HG02571 (cell line): Measurements from ENCODE around the gene FBRS.
A peak's percentile ranks its signal among the peaks of the same experiment; 100 is the strongest.

ENCODE experiments used
- ATAC-seq: cut with Tn5 transposase; IDR thresholded peaks from one replicate; pipeline ENCODE4 v1.9.1; 2021; ENCODE audit warnings: mild to moderate bottlenecking, moderate library complexity; ENCODE audit not compliant: unreplicated experiment

The FBRS gene

DNA sequence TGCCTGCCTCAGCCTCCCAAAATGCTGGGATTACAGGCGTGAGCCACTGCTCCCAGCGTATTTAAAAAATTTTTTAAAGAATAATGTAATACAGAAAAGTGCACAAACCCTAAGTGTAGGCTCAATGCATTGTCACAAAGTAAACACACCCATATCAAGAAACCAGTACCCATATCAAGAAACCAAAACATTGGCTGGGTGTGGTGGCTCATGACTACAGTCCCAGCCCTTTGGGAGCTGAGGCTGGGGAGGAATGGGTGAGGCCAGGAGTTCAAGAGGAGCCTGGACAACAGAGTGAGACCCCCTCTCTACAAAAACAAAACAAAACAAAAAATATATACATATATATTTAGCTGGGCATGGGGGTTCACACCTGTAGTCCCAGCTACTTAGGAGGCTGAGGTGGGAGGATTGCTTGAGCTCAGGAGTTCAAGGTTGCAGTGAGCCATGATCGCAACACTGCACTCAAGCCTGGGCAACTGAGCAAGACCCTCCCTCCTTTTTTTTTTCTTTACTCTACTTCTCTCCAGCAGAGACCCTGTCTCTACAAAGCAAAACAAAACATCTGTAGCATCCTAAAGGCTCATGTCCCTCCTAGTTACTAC, 16.8 kb upstream of the FBRS start:
- ATAC-seq: no peak

DNA sequence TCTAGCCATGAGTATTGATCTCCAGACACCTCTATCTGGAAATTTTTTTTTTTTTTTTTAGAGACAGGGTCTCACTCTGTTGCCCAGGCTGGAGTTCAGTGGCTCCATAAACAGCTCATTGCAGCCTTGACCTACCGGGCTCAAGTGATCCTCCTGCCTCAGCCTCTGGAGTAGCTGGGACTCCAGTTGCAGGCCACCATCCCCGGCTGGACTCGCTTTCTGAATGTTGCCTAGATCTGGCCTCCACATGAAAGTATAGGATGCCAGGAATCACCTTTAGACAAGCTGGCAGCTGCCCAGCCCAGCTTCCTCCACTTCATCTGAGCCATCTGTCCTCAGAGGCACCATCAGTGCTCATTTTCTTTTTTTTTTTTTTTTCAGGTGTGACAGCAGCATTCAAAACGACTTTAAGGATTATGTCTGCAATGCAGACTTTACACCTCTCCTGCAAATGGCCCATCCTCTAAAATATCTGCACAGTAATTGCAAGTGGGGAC, 13.8 kb upstream of the FBRS start:
- ATAC-seq: no peak

- ATAC-seq: no peak
Measured at GRCh38 chr16:30645727-30646126, 12.5 kb upstream of the FBRS start.

- no peak for ATAC-seq
Measured at GRCh38 chr16:30647274-30647571, 11.0 kb upstream of the FBRS start.

DNA sequence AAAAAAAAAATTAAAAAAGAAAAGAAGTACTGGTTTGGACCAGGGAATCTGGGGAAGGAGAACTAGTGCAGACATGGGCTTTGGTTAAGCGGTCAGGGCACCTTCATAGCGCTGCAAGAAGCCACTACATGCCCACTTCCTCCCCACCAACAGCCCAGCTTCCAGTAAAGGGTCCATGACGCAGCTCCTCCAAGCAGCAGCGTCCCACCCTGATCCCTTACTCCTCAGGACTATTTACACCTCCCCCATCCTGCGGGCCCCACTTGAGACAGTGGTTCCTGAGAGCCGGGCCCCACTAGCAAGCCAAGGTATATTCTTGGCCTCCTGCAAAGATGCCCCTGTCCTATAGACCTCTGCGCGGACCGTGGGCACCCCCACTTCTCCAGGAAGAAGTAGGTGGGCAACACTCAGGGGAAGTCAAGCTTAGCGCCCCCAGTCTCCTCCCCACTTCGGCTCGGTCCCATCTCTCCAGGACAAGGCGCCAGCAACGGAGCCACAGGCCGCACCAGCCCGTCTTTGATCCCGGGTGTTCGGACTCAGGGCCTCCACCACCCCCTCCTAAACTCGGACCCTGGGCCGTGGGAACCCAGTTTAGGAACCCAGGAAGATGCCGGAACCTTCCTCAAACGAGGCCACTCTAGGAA, 8.4 kb upstream of the FBRS start:
- no peak for ATAC-seq

DNA sequence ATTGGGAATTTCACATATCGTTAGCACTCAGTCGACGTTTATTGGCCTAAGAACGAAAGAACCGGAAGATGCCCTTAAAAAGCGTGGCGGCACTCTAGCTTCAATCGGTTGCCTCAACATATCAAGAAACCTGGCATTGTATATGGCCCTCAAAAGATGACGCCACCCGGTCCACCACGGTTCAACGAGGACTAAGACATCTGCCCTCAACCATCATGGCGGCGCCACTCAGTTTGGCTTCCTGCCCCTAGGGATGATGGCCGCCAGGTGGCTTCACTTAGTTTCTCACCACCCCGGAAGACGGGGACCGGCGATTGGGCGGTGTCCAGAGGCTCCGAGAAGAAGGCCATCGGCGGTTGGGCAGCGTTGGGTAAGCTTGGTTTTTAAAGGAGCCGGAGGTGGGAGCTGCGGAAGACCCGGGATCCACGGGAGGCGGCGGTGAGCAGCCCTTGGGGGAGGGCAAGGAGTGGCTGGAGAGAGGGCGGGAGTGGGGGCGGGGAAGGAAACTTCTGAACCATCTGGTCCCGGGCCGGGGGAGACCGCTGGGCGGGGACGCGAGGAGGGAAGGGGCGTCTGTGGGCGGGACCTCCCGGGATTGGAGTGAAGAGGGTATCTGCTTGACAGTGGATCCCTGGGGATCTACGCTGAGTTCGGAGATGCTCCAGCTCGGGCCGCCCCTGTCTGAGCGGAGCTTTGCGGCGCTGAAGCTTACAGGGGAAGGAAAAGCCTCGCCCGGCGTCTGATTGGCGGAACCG, 7.7 kb upstream of the FBRS start, which contains the start of gene PRR14:
TSS of gene PRR14 (plus strand) at position 592 of the 755 bp plus-strand sequence. CDS start 686 bp downstream, outside the sequence.
- ATAC-seq: peak; percentile 65

- peak; percentile 46 for ATAC-seq
Measured at GRCh38 chr16:30651124-30652004, 6.9 kb upstream of the FBRS start.

- ATAC-seq: no peak
Measured at GRCh38 chr16:30652005-30652296, 6.3 kb upstream of the FBRS start.

GRCh38 chr16:30652718-30653117, 5.5 kb upstream of the FBRS start:
- no peak for ATAC-seq

- no peak for ATAC-seq
Measured at GRCh38 chr16:30654856-30655255, 3.4 kb upstream of the FBRS start.

DNA sequence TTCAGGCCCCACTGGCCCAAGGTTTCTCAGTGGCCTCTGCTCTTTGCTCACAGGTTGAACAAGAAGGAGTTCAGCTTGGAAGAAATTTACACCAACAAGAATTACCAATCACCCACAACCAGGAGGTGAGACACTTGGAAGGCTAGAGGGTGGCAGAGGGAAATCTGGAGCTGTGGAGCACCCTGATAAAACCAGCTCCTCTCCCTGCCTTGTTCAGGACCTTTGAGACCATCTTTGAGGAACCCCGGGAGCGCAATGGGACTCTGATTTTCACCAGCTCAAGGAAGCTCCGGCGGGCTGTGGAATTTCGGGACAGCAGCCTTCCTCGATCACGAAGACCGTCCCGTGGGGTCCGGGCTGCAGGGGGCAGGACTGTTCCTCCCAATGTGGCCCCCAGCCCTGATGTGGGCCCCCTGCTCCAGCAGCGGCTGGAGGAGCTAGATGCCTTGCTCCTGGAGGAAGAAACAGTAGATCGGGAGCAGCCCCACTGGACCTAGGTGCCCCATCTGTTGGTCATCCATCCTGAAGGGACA, 2.4 kb upstream of the FBRS start:
- no peak for ATAC-seq

DNA sequence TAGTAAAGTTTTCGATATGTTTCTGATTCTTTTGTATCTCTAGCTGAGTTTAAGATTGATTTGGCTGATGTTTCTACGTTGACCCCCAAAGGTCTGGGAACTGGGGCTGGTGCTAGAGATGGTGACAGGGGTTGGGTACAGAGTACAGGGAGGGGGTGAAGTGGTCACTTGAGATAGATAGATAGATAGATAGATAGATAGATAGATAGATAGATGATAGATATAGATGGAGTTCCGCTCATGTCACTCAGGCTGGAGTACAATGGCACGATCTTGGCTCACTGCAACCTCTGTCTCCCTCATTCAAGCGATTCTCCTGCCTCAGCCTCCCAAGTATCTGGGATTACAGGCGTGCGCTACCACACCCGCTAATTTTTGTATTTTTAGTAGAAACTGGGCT, 1.8 kb upstream of the FBRS start:
- no peak for ATAC-seq

DNA sequence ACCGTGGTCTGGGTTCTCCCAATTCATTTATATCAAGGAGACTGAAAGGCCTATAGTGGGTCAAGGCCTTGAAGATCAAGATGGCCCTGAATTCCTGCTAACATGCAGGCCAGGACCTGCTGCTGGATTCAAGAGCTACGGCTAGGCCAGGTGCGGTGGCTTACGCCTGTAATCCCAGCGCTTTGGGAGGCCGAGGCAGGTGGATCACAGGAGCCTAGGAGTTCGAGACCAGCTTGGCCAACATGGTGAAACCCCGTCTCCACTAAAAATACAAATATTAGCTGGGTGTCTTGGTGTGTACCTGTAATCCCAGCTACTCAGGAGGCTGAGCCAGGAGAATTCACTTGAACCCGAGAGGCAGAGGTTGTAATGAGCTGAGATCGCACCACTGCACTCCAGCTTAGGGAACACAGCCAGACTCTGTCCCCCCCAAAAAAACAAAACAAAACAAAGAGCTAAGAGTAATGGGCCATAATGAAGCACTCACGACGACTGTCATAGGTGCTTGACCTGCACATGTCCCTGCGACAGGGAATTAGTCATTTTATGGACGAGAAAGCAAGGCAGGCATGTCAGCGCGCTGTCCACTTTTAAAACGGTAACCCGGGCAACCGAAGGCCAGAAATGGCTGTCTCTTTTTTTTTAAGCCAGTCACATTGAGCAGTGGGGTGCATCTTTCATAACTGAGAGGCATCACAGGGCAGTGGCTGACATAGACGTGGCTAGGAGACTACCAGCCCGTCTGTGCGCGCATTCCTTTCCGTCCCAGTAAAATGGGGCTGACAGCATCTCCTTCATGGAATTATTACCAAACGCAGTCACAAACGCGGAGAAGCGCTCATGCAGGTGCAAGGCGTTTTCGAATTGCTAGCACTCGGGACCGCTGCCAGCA, 1.0 kb upstream of the FBRS start:
- no peak for ATAC-seq

GRCh38 chr16:30658731-30659506, 688 bp downstream of the FBRS start:
- ATAC-seq: peak; percentile 50

- no peak for ATAC-seq
Measured at GRCh38 chr16:30659507-30660423, 1.5 kb downstream of the FBRS start.

DNA sequence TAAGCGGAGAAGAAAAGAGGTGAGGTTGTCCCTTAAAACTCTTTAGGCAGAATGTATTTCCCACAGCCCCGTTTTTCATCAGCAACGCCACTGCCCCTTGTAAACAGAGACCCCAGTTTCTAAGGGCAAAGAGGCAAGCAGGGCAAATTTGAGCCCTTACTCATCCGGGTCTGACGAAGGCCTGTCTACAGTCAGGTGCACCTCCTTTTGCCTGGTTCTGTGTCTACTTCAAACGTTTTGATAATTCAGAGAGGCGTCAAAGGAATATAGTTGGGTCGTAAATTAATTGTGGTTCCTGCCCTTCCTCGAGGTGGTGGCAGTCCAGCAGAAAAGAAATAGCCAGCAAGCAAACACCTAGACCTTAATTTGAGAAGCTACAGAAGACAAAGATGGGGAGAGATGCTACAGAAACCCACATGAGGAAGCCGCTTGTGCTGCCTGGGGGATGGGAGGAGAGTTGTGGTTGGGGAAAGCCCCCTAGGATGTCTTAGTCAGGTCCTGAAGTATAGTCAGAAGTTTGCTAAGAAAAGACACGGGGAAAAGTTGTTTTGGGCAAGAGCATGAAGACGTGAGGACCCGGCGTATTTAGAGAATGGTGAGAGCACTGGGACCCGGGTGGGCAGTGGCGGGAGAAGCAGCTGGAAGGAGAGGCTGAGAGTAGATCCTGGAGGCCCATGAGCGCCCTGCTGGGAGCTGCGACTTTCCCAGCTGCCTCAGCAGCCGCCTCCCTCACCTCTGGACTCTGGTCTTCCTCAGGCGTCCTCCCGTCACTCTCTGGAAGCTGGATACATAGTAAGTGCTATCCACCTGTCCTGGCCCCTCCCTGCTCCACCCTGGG, 2.4 kb downstream of the FBRS start:
- ATAC-seq: no peak

GRCh38 chr16:30662449-30662848, 4.2 kb downstream of the FBRS start:
- no peak for ATAC-seq
